Forelimb muscle (tissue), 1 donor: ENCODE measurements around the gene CHST9. TPM values are rescaled to one million over a fixed set of nuclear protein-coding genes. Genes with fewer than 3 reads are reported as not detected.

Experiments used
- DNase-seq: peaks from one replicate; pipeline ENCODE4 v3.0.0-alpha.2; 2013; ENCODE audit warnings: low read depth
- polyA plus RNA-seq: library from polyadenylated mRNA; unstranded; fragments of 120-200 nt; gene quantifications from one replicate; pipeline ENCODE4 v1.2.1, GENCODE V29; 2013; ENCODE audit not compliant: insufficient read length

The CHST9 gene
- polyA plus RNA-seq, 1 donor = 0.23 TPM

DNA sequence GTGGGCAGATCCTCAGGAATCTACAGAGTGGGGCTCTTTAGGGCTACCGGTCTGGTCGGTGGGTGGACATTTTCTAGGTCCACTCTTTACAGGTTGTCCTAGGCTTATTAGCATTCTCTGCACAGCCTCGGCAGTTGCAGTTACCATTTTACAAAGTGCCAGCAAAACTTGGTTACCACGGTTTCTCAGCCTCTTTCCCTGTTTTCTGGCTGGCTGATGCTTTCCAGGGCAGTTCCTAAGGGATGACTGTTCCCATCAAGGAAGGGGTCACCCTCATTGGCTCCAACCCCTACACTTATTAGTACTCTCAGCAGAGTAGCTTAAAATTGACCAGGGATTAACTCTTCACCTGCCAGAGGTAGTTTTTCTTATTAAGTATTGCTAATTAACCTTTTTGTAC, 317.6 kb downstream of the CHST9 start:
- DNase-seq = no peak

DNA sequence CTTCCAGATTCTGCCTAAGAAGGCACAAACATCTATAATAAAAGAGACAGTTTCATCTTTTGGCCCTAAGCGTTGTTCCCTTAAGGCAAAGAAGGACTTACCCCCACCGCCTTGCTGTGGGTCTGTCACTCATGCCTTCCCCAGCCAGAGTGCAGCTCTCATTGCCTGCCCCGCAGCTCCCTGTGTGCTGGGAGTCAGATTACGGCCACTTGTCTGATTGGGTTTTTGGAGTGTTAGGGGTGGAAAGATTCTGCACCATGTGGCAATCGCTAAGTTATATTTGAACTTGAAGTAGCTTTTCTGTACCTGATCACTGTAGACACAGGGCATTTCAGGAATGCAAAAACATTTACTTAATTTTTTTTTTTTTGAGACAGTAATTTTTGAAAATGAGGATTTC, 319.6 kb downstream of the CHST9 start, which contains the start of gene AQP4:
TSS of gene AQP4 (minus strand) at position 151 of the 400 bp plus-strand sequence. CDS start at position 133, 18 bp downstream.
- DNase-seq = no peak

DNA sequence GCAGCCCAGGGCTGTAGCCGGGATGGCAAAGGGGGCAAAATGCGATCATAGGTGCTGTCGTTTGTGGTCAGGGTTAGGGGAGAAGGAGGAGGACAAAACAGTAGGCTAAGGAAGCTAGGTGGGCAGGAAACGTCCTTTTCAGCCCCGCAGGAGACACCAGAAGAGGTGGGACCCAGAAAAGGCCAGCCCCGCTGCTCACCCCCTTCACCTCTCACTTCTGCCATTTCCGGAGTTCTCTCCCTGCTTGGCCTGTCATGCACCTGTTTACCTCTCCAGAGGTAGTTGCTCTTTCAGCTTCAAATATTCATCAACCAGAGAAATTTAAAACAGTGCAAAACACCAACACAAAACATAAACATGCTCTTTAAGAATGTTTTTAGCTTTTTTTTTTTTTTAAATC, 320.4 kb downstream of the CHST9 start:
- DNase-seq = no peak

DNA sequence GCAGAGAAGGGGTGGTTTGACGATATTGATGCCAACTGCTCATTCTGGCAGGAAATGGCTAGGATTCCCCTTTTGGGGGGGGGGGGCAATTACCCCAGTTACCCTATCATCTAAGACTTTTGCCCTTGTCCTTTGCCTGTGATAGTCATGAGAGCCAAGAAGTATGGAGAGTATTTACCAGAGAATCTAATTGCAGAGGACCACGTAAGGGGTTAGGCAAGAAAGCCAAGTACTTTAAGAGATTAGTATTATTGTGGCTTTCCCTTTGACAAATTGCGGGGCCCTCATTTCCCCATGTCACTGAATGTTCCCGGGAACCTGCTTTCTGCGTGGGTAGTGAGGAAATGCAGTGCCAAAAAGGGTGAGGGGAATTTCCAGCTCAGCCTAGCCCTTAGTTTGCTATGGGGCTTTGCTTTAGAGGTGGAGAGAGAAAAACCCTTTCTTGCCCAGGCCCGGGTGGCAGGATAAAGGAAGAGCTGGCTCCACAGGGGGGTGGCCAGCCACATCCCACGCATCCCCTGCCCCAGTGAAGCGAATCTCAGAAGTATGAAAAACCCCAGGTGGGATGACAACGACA, 321.1 kb downstream of the CHST9 start:
- no peak for DNase-seq

DNA sequence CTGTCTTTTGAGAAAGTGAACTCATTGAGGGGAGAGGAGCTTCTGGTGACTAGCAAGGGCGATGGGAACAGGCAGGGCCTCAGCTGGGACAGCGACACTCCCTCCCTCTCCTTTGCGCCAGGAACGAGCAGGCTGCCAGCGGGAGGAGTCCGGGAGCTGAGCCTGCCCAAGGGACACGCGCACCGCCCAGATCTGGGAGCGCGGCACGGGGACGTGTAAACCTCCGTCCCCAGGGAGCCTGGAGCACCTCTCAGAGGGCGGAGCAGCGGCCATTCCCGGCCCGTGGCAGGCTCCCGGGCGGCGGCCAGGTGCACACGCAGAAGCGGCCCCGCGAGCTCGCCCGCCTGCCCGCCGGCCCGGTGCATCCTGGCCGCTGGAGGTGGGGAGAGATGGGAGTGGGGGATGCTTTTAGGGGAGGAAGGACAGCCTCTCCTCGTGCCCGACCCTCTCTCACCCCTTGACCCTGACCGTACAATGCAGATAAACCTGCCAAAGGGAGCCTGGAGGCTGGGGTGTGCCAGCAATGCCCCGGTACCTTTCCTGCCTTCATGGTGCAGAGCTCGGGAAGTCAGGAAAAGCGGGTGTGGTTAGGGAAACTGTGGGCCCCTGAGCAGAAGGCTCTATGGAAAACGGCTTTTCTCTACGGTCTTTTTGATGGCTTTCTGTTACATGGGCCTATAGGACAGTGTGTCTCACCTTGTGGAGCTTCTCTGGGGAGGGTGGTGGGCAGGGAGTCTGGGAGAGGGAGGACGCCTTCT, 321.8 kb downstream of the CHST9 start:
- no peak for DNase-seq

DNA sequence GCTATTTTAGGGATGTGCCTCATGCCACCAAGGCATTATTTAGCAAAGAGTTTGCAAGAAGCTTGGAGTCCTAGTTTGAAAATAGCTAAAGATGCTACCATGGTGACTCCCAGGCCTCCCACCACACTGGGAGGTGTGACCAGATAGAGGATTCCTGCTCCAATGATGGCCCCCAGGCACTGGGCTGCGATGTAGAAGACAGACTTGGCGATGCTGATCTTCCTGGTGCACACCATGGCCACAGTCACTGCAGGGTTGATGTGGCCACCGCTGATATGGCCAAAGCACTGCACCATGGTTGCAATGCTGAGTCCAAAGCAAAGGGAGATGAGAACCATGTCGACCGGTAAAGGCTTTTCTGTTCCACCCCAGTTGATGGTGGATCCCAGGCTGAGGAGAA, 323.0 kb downstream of the CHST9 start:
- no peak for DNase-seq
